Measurements from ENCODE around the gene RENBP.

Gene RENBP

GRCh38 chrX:153919281-153919680 is 25.2 kb downstream of the RENBP start:
- DNase-seq (ENCODE audit: low spot score) = no peak

GRCh38 chrX:153917869-153918268 is 26.6 kb downstream of the RENBP start:
- DNase-seq (ENCODE audit: low spot score) = no peak

GRCh38 chrX:153913701-153914100 is 30.7 kb downstream of the RENBP start:
- DNase-seq (ENCODE audit: low spot score) = no peak

GRCh38 chrX:153913211-153913610 is 31.2 kb downstream of the RENBP start:
- no peak for DNase-seq (ENCODE audit: low spot score)

GRCh38 chrX:153911798-153912197 is 32.6 kb downstream of the RENBP start:
- no peak for DNase-seq (ENCODE audit: low spot score)

GRCh38 chrX:153910446-153910845 is 34.0 kb downstream of the RENBP start:
- no peak for DNase-seq (ENCODE audit: low spot score)

GRCh38 chrX:153909980-153910360 is 34.5 kb downstream of the RENBP start:
- no peak for DNase-seq (ENCODE audit: low spot score)

- no peak for DNase-seq (ENCODE audit: low spot score)
These were observed 35.1 kb downstream of the RENBP start for GRCh38 chrX:153909024-153909979.

GRCh38 chrX:153908219-153908860 is 36.1 kb downstream of the RENBP start:
- no peak for DNase-seq (ENCODE audit: low spot score)

- no peak for DNase-seq (ENCODE audit: low spot score)
These were observed 37.0 kb downstream of the RENBP start for GRCh38 chrX:153907456-153907855.

- DNase-seq (ENCODE audit: low spot score) = no peak
These were observed 38.1 kb downstream of the RENBP start for GRCh38 chrX:153906126-153906917.

- DNase-seq (ENCODE audit: low spot score) = no peak
These were observed 38.9 kb downstream of the RENBP start for GRCh38 chrX:153905481-153906095.

GRCh38 chrX:153903991-153904957 is 40.2 kb downstream of the RENBP start, which contains the start of gene AVPR2:
Gene AVPR2, plus strand, starts transcription at chrX:153904673. Its CDS starts 473 bp downstream, at chrX:153905146.
- no peak for DNase-seq (ENCODE audit: low spot score)

- DNase-seq (ENCODE audit: low spot score) = no peak
These were observed 41.0 kb downstream of the RENBP start for GRCh38 chrX:153903238-153903980.

- DNase-seq (ENCODE audit: low spot score) = no peak
These were observed 42.1 kb downstream of the RENBP start for GRCh38 chrX:153902385-153902784.

GRCh38 chrX:153901753-153902140 is 42.7 kb downstream of the RENBP start:
- no peak for DNase-seq (ENCODE audit: low spot score)

- DNase-seq (ENCODE audit: low spot score) = no peak
These were observed 43.4 kb downstream of the RENBP start for GRCh38 chrX:153900831-153901752.

GRCh38 chrX:153897899-153898298 is 46.5 kb downstream of the RENBP start:
- peak; percentile 31 for DNase-seq (ENCODE audit: low spot score)

- no peak for DNase-seq (ENCODE audit: low spot score)
These were observed 55.3 kb downstream of the RENBP start for GRCh38 chrX:153889123-153889522.

Data from hematopoietic multipotent progenitor cell treated with erythropoietin and hydrocortisone succinate and interleukin-3 and kit ligand, for 17 days (in vitro differentiated cells).